PC-9 (cell line): ENCODE measurements around the gene DRD4.

Experiments
- EZH2 ChIP-seq: fragments of 200-600 bp; sonication (generic); IDR thresholded peaks from 2 replicates; pipeline ENCODE4 v1.8.0; 2017; ENCODE audit warnings: antibody characterized with exemption, low read depth
- TF ChIP-seq, protein P1 (sequence below): fragments of 200-600 bp; sonication (generic); conservative IDR thresholded peaks from 2 replicates; pipeline ENCODE4 v1.6.1; 2017; ENCODE audit warnings: mixed run types, antibody characterized with exemption, mild to moderate bottlenecking, moderate library complexity

DNA sequence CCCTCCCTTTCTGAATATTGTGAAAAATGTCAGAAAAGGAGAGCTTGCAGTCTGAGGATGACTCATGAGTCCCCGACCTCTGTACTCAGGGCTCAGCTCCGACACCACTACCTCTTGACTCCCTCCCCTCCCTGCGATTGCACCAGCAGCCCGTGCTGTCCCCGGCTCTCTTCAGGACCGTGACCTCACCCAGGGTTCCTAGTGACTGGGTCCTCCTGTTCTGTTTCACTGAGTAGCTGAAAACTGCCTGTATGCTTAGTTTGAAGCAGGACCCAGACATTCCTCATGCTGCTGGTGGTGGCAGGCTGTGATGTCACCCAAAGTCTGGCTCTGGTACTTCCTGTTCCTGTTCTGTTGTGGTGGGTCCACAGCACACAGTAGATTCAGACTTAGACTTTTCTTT is 49.1 kb upstream of the DRD4 start:
- TF ChIP-seq, protein P1, sequence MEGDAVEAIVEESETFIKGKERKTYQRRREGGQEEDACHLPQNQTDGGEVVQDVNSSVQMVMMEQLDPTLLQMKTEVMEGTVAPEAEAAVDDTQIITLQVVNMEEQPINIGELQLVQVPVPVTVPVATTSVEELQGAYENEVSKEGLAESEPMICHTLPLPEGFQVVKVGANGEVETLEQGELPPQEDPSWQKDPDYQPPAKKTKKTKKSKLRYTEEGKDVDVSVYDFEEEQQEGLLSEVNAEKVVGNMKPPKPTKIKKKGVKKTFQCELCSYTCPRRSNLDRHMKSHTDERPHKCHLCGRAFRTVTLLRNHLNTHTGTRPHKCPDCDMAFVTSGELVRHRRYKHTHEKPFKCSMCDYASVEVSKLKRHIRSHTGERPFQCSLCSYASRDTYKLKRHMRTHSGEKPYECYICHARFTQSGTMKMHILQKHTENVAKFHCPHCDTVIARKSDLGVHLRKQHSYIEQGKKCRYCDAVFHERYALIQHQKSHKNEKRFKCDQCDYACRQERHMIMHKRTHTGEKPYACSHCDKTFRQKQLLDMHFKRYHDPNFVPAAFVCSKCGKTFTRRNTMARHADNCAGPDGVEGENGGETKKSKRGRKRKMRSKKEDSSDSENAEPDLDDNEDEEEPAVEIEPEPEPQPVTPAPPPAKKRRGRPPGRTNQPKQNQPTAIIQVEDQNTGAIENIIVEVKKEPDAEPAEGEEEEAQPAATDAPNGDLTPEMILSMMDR = no peak
- TF ChIP-seq EZH2 = no peak
